K562 (cell line): ENCODE data around the gene PPP1R14C. TPM values are rescaled to one million over a fixed set of nuclear protein-coding genes. Genes with fewer than 3 reads are reported as not detected.

ENCODE experiments used
- ATAC-seq: fragments of 200-7000 bp; cut with Tn5 transposase; 3 replicates; pipeline ENCODE4 v1.9.1; 2020; ENCODE audit warnings: moderate library complexity
- BruUV-seq: library from RNA; stranded (reverse); fragments of 400-500 nt; replicated peaks from 2 replicates; lab custom pipeline; 2021; lab: Mats Ljungman, UMichigan
- CTCF ChIA-PET: fragments of 300-600 bp; formaldehyde crosslinking; extraction: SDS; loops from one replicate; lab custom pipeline; 2021; ENCODE audit warnings: low intra/inter-chr PET ratio; lab: Yijun Ruan, JAX
- POLR2A ChIA-PET: fragments of 300-600, 350-650 bp; sonication (Branson Sonifier 250); formaldehyde crosslinking; extraction: SDS; loops from one replicate; lab custom pipeline; 2021; ENCODE audit warnings: antibody characterized with exemption, inconsistent platforms; lab: Yijun Ruan, JAX
- DNase-seq, 4 experiments: peaks; one replicate each; pipeline versions ENCODE4 v3.0.0 to v3.0.0-alpha.2; 2011 to 2018; ENCODE audit warnings: low spot score in 3 of 4, mixed read lengths in 3 of 4; ENCODE audit errors: extremely low read depth in 1 of 4
- FAIRE-seq: peaks from 2 replicates; lab custom pipeline; 2011; peaks lifted over from hg19 to GRCh38; lab: Jason Lieb, UNC
- H2AFZ ChIP-seq: 2 replicates; pipeline ENCODE4 v1.6.0; 2011; ENCODE audit warnings: low read depth, low read length, control low read depth, inconsistent platforms
- H3K27ac ChIP-seq: fragments of 200-600 bp; 3 replicates; pipeline ENCODE4 v1.8.0; 2011; ENCODE audit warnings: low read depth, mild to moderate bottlenecking, control low read depth, inconsistent platforms, low read length, moderate library complexity, mixed read lengths; ENCODE audit errors: extremely low read depth
- H3K27me3 ChIP-seq, 2 experiments: fragments of 300-600 bp in 1 of 2; 2 replicates in 1 of 2; 3 replicates in 1 of 2; pipeline versions ENCODE4 v1.6.0 to v1.8.0; 2011; ENCODE audit warnings: inconsistent platforms in 2 of 2, low read length in 2 of 2, mild to moderate bottlenecking in 1 of 2, mixed read lengths in 1 of 2, moderate library complexity in 1 of 2; ENCODE audit not compliant: control insufficient read depth in 2 of 2, insufficient read depth in 2 of 2
- H3K36me3 ChIP-seq: fragments of 300-600 bp; 3 replicates; pipeline ENCODE4 v1.8.0; 2011; ENCODE audit warnings: mild to moderate bottlenecking, low read length, inconsistent platforms; ENCODE audit not compliant: control insufficient read depth, insufficient read depth
- H3K4me1 ChIP-seq, 2 experiments: fragments of 200-600 bp in 1 of 2; replicated peaks in 1 of 2; 2 replicates in 1 of 2; 3 replicates in 1 of 2; pipeline versions ENCODE4 v1.5.1 to v1.8.0; 2011; ENCODE audit warnings: inconsistent platforms in 2 of 2, low read length in 2 of 2, mild to moderate bottlenecking in 1 of 2, mixed read lengths in 1 of 2, moderate library complexity in 1 of 2; ENCODE audit not compliant: control insufficient read depth in 2 of 2, insufficient read depth in 2 of 2
- H3K4me2 ChIP-seq: 2 replicates; pipeline ENCODE4 v1.6.1; 2011; ENCODE audit warnings: low read length, control low read depth, inconsistent platforms, mixed read lengths; ENCODE audit not compliant: insufficient read depth
- H3K4me3 ChIP-seq: fragments of 200-600 bp; sonication (generic), shearing (Covaris generic); 2 replicates; pipeline ENCODE4 v1.5.1; 2016; ENCODE audit warnings: control low read depth, inconsistent platforms
- H3K79me2 ChIP-seq: fragments of 200-600 bp; 3 replicates; pipeline ENCODE4 v1.8.0; 2011; ENCODE audit warnings: low read length, inconsistent platforms; ENCODE audit not compliant: control insufficient read depth, insufficient read depth
- H3K9ac ChIP-seq, 2 experiments: 2 replicates each; pipeline versions ENCODE4 v1.6.0 to v1.6.1; 2011; ENCODE audit warnings: low read depth in 2 of 2, low read length in 2 of 2, control low read depth in 1 of 2, inconsistent platforms in 1 of 2, mild to moderate bottlenecking in 1 of 2, mixed read lengths in 1 of 2; ENCODE audit not compliant: insufficient read depth in 1 of 2
- H3K9me1 ChIP-seq: one replicate; pipeline ENCODE4 v1.6.0; 2011; ENCODE audit warnings: inconsistent platforms, mild to moderate bottlenecking, low read length, moderate library complexity; ENCODE audit not compliant: control insufficient read depth, insufficient read depth
- H3K9me3 ChIP-seq: replicated peaks from 2 replicates; pipeline ENCODE4 v1.5.1; 2011; ENCODE audit warnings: low read depth, low read length, inconsistent platforms; ENCODE audit not compliant: control insufficient read depth, insufficient read depth
- H4K20me1 ChIP-seq: replicated peaks from 2 replicates; pipeline ENCODE4 v1.6.1; 2011; ENCODE audit warnings: low read length, inconsistent platforms, mixed read lengths; ENCODE audit not compliant: control insufficient read depth, insufficient read depth
- ETV1 ChIP-seq: fragments of 450-650 bp; conservative IDR thresholded peaks from 2 replicates; pipeline ENCODE4 v1.6.1; 2016; ENCODE audit warnings: missing genetic modification characterization, control low read depth, low read depth, missing compliant biosample characterization
- HBP1 ChIP-seq: fragments of 450-650 bp; formaldehyde crosslinking; IDR thresholded peaks from 2 replicates; pipeline ENCODE4 v1.4.0; 2022; ENCODE audit warnings: missing genetic modification characterization
- JUN ChIP-seq, 2 experiments: sonication (generic) in 1 of 2; formaldehyde crosslinking in 1 of 2; IDR thresholded peaks; 2 replicates each; pipeline versions ENCODE4 v1.6.1 to v1.8.0; 2012 to 2022; ENCODE audit warnings: borderline replicate concordance in 2 of 2, mild to moderate bottlenecking in 2 of 2, improper control_type of control experiment in 1 of 2, low read depth in 1 of 2, low read length in 1 of 2, missing genetic modification reagents in 1 of 2
- LCOR ChIP-seq: sonication (generic); formaldehyde crosslinking; IDR thresholded peaks from 2 replicates; pipeline ENCODE4 v1.8.0; 2022; ENCODE audit warnings: mild to moderate bottlenecking, missing genetic modification reagents
- SMARCE1 ChIP-seq: fragments of 450-650 bp; IDR thresholded peaks from 2 replicates; pipeline ENCODE4 v1.7.1; 2016; ENCODE audit warnings: mild to moderate bottlenecking
- TARDBP ChIP-seq: fragments of 450-650 bp; IDR thresholded peaks from 2 replicates; pipeline ENCODE4 v1.6.1; 2016
- ZEB2 ChIP-seq: fragments of 450-650 bp; IDR thresholded peaks from 2 replicates; pipeline ENCODE4 v1.6.1; 2016
- ZNF76 ChIP-seq: fragments of 250-450 bp; sonication (Bioruptor Pico); IDR thresholded peaks from 2 replicates; pipeline ENCODE4 v1.4.0; 2020; ENCODE audit warnings: mild to moderate bottlenecking, moderate library complexity, borderline replicate concordance
- WGBS: fragments of 100-300 bp; shearing (Covaris generic); methylation state at CpG from one replicate; pipeline ENCODE4 v1.1.6; 2016; ENCODE audit warnings: low coverage, mixed read lengths; ENCODE audit not compliant: insufficient coverage; ENCODE audit errors: missing lambda C conversion rate; 5-methylcytosine and 5-hydroxymethylcytosine counted together
- in situ Hi-C: fragments of 300-500 bp; cut with MboI; formaldehyde crosslinking; loops from 4 replicates; pipeline ENCODE4 v1.15.0; 2018; ENCODE audit warnings: inconsistent platforms, mixed read lengths
- intact Hi-C: fragments of 100-400 bp; cut with micrococcal nuclease; formaldehyde crosslinking; loops from 2 replicates; pipeline ENCODE4 v1.14.2; 2022
- polyA plus RNA-seq, 8 experiments: library from polyadenylated mRNA; depleted of rRNA in 4 of 8; stranded (reverse) in 5 of 8; unstranded in 3 of 8; fragments of >200 nt; fragmentation: Nextera tagmentation in 2 of 8; fragmentation: Illumina TruSeq in 1 of 8; extraction: Ambion mirVana in 2 of 8; extraction: Trizol in 1 of 8; gene quantifications; 2 replicates each; pipeline versions ENCODE4 v1.2.1 to v1.2.3, GENCODE V29; 2011 to 2014; ENCODE audit warnings: inconsistent platforms in 1 of 8, missing spikeins in 1 of 8
- total RNA-seq, 7 experiments: library from RNA; depleted of rRNA in 6 of 7; stranded (reverse); fragments of >200 nt in 6 of 7; fragmentation: Illumina TruSeq in 2 of 7; extraction: Trizol in 2 of 7; gene quantifications; 2 replicates each; pipeline versions ENCODE4 v1.2.1 to v1.2.3, GENCODE V29; 2011 to 2021; ENCODE audit warnings: low replicate concordance in 1 of 7

PPP1R14C gene
- total and polyA plus RNA-seq, 9 of the 15 experiments (the other 6 are each of a cell fraction or from before 2014, with no cell fraction given): 4.5 to 16.6 (median 11.9) TPM

- TF ChIP-seq ETV1 (tag): no peak
These were observed 40.3 kb downstream of the PPP1R14C start (continued) for GRCh38 chr6:150183105-150183504.

- no peaks in the 10 kb centered on the region for H3K9me3 ChIP-seq
- H3K27me3 ChIP-seq: no peaks in the 10 kb centered on the region
- in situ Hi-C loops (no loop called here), intact Hi-C loops (no loop called here)
- FAIRE-seq: no peak
- TF ChIP-seq TARDBP: no peak
- TF ChIP-seq ZEB2: no peak
- no peak for TF ChIP-seq LCOR
- TF ChIP-seq SMARCE1: no peak
- TF ChIP-seq HBP1 (CRISPR knock-in tag): no peak
- no peak for TF ChIP-seq JUN (IDR thresholded peaks at IDR 0.05; ENCODE audit: borderline replicate concordance, low read depth, low read length)
- TF ChIP-seq JUN (CRISPR knock-in tag; IDR thresholded peaks at IDR 0.05; ENCODE audit: borderline replicate concordance): no peak
- TF ChIP-seq ZNF76 (CRISPR knock-in tag): no peak
- H3K9me1 ChIP-seq: no peaks in the 10 kb centered on the region
- H3K36me3 ChIP-seq: no peaks in the 10 kb centered on the region
- WGBS: 71% methylated on average over 6 of the region's 6 CpGs
- no peak overlapping the region for H2AFZ ChIP-seq
- no peak overlapping the region for H3K27ac ChIP-seq
- no peaks in the 10 kb centered on the region for H4K20me1 ChIP-seq
- H3K4me2 ChIP-seq: no peak overlapping the region
- H3K4me1 ChIP-seq: peaks cover 15 to 33% of the 10 kb centered on the region in 2 experiments; a peak in 4 of 5 replicates
- CTCF ChIA-PET: no interaction called here
- no peak for ATAC-seq
- peaks cover 2% of the 10 kb centered on the region; the same call in 1 of the 3 replicates for H3K79me2 ChIP-seq
- no peak overlapping the region for H3K9ac ChIP-seq
- POLR2A ChIA-PET: no interaction called here
- H3K4me3 ChIP-seq: no peak overlapping the region
- no peak for DNase-seq
- no TSS peak for BruUV-seq
These were observed 41.1 kb downstream of the PPP1R14C start for GRCh38 chr6:150183966-150184365.
